8988T (cell line): ENCODE measurements around the gene PYGM.

ENCODE experiments used
- DNase-seq: peaks from one replicate; pipeline ENCODE4 v3.0.0; 2011

PYGM gene

DNA sequence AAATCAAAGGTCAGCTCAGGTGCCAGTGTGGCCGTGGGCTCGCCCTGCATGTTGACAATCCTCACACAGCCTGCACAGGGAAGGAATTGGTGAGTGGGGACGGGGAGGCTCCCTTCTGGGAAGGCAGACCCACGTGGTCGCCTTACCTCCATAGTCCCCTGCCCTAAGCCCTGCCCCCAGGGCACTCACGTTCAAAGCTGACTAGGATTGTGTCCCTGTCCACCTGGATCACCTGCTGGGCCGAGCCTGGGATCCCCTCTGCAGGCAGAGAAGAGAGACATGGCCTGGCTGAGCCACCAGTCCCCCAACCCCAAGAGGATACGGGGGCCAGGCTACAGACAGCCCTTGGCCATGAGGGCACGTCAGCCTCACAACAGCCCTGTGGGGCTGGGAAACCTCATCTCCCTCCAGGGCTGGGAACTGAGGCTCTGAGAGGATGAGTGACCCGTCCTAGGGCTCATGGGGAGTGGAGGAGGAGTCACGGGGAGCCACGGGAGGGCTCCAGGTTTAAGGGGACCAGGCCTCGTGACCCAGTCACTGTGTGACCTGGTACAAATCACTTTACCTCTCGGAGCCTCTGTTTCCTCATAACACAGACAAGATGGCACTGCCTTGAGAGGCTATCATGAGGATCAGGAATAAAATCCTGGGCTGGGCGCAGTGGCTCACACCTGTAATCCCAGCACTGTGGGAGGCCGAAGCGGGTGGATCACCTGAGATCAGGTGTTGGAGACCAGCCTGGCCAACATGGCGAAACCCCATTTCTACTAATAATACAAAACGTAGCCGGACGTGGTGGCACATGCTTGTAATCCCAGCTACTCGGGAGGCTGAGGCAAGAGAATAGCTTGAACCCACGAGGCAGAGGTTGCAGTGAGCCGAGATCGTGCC, 30.7 kb upstream of the PYGM start:
- DNase-seq = no peak

DNA sequence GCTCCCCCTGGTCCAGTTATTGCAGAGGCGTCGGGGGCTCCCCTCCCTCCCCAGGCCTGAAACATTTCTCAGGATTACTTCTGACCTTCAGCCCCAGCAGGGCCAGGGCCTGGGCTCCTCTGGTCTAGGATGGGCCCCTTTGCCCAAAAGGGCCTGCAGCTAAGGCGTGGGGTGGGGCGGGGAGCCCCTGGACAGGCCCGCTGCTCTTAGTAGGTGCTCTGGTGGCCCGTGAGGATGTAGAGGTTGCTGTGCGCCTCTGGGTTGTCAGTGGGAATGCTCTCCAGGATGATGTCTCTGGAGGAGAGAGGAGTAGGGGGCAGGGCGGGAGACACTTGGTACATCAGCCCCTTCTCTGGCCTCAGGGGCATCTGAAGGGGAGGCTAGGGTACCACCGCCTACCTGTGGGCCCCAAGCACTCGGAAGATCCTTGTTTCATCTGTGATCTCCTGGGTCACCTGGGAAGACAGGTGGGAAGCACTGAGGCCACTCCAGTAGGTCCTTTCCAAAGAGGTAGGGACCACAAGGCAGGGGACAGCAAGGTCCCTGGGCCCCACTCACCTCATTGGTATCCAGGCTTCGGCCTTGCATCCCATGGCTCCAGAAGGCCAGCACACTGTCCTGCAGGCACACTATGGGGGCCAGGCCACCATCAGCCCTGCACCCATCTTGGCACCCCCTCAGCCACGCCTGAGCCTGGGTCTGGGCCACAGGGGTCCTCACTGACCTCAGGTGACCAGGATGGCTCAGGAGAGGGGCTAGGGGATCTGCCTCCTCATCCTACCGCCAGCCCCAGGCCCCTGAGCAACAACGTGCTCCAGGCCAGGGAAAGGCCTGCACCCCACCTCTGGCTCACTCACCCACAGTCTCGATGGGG, 29.8 kb upstream of the PYGM start:
- no peak for DNase-seq

DNA sequence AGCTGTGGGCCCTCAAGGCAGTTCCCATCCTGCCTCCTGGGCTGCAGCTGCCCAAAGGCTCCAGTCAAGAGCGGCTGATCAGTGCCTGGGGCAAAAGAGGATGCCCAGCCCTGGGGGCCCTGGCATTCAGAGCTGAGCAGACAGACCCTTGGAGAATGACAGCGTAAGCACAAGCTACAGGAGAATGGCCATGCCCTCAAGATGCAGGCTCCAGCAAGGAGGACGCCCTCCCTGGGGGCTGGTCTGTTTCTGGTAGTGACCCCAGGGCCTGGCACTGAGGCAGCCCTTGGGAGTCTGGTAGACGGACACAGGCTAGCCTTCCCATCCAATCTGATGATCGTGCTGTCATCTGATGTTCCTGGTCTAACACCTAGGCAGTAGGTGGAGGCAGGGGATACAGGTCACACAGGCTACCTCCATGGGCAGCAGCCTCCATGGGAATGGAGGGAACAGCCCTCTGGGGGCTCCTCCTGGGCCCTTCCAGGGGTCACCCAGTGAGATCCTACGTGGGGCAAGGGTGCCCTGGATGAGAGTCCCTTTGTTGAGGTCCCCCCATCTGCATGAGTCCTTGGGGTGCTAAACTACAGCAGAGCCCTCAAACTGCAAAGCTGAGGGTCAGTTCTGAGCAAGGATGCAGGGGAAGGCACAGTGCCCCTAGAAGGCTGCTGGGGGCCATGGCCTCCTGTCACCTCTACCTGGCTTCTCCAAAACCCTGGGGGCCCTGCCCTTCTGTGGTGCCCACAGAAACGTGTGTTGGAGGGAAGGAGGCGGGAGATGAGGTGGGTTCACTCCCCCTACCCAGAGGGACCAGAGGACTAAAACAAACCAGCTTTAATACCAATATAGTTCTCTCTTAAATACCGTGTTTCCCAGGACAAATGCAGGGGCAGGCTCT, 28.8 kb upstream of the PYGM start:
- DNase-seq = no peak

DNA sequence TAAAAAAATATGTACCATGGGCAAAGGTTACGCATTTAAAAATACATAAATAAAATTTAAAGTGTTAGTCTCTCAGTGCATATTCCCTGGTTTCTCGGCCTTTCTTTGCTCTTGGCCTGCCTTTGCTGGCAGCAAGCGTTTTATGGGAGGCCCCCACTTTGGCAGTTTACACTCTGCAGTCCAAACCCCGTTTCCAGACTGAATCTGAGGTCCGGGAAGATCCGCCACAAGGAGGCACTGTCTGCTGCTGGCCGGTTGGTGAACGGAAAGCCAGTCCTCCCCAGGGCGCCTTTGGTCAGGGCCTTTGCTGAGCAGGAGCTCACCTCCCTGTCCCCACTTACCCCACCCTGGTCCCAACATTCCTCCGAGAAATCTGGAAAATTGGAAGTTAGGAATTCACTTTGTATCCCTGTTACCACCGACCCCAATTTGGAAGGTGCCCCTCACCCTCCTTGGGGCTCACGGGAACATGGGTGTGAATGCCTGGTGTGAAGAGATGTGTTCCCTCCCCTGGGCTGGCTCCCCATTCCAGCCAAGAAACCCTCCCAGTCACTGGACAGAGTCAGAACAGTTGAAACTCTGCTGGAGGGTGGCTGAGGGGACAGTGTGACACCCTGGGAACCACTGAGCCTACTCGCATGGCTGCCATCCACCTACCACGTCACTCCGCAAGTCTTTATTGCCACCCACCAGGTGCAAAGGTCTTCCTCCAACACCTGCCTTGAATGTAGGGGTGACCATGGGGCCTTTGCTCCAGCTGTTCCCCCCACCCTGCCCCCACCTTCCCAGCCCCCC, 27.9 kb upstream of the PYGM start:
- peak; percentile 97 for DNase-seq

DNA sequence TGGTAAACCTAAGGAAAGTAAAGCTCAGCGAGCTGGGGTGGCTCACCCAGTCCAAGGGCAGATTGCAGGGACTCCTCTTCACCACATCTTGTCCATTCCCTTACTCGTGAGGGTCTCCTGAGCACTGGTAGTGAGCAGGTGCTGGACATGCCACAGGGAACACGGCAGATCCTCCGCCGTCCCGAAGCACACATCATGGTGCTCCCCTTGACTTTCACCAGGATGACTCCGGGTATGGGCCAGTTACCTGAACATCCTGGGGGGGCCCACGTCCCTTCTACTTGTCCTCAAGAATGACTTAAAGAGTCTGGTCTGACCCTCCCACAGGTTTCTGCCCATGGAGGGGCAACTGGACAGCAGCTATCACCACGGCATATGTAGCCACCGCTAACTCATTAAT, 26.5 kb upstream of the PYGM start:
- DNase-seq = no peak

DNA sequence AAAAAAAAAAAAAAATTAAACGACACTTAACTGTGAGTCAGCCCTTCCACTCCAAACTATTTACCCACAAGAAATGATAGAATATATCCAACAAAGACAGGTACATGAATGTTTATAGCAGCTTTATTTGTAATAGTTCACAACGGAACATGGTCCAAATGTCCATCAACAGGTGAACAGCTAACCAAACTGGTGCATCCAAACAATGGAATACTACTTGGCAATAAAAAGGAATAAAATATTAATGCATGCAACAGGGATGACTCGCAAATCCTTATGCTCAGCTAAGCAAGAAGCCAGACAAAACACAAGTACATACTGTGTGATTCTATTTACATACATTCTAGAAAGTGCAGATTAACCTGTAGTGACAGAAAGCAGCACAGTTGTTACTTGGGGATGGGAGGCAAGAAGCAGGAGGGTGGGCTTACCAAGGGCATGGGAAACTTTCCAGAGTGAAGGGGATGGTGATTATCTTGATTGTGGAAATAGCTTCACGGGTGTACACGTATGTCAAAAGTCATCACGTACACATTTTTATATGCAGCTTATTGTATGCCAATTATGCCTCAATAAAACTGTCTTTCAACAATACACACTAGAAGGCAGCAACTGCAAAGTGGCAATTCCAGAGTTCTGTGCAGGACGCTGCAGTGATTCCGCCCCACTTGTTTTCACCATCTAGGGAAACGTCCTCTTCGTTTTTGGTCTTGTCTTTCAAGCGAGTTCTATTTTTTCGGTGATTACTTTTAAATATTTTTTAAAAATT, 25.2 kb upstream of the PYGM start:
- DNase-seq = no peak

DNA sequence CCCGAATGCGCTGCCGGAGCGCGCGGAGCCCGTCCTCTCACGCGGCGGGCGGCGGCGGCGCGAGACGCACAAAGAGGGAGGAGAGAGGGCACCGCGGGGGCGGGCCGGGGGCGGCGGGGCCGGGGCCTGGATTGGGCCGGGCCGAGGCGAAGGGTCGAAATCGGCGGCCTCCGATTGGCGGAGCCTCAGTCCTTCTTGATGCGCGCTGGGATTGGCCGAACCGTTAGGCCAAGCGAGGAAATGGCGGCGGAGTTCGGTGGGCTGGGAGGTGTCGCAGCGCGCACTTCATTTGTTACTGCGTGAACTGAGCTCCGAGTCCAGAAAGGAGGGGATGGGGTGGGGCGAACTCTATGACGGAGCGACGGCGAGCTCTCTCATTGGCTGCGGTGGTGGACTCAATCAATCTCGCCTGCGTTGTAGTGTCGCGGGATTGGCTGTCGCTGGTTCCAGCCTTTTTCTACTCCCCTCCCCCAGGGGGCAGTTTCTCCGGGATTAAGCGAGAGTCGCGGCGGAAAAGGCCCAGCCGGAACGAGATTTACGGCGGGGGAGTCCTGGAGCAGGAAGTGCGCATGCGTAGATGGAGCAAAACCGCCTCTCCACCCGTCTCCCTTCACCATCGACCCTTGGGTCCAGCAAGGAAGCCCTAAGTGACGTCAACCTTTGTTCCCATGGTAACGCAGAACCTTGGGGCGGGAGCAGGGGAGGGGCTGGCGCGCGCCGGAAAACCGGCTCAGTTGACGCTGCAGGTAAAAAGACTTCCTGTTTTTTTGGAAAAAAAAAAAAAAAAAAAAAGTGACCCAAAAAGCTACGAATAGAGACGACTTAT, 18.9 kb upstream of the PYGM start, which contains the start of gene SF1:
Gene SF1, minus strand, starts transcription at position 70 of the 826 bp plus-strand sequence. CDS start 150 bp downstream, outside the sequence.
- DNase-seq = peak; percentile 96

DNA sequence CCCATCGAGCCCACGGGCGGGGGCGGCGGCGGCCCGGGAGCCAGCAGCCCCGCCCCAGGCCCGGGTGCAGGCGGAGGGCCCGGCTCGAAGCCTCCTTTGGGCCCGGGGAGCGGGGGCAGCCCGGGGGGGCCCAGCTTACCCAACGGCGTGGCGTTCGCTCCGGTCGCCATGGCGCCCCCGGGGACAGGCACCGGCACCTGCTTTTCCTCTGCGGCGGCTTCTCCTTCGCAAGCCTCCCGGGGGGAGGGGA, 18.4 kb upstream of the PYGM start:
- no peak for DNase-seq

DNA sequence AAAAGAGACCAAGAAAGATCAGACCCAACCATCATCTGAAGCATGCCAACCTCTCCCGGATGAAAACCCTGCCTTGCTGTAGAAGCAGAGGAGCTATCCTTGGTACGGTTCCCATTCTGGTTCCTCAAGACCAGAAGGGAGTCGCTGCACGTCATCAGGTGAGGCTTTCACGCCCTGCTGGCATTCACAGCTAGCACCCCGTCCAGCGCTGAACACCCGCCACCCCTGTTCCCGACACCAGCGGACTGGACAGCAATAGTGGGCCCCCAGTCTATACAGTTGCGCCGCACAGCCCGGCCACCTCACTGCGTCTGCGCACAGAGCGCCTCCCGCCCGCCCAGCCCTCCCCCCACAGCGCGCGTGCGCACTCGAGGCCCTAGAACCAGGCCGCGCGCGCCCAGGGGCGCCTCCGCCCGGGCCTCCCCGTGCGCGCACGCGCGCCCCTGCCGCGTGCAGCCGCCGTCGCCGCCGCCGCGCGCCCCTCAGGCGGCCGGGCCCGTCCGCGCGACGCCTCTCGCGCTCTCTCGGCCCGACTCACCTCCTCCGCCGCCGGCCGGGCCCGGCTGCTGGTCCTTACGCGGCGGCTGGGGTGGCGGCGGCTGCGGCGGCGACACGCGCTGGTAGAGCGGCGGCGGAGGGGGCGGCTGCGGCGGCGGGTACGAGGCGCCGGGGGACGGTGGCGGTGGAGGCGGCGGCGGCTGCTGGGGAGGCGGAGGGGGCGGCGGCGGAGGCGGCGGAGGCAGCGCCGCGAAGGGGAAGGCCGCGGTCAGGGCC, 17.9 kb upstream of the PYGM start:
- DNase-seq = peak; percentile 94

DNA sequence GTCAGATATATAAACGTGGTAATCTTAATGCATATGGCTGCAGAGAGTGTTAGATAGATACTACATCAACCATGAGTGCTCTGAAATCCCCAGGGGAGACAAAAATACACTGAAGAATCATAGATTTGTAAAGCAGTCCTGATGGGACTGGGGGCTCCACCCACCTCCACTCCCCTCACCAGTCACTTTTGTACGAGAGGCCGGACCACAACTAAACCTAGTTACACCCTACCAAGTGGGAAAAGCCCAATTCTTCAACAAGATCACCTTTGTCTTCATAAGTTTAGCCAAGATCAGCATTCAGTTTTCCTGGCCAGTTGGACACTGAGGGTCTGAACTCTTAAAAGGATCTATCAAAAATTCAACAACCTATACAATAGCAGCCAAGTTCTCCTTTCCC, 17.1 kb upstream of the PYGM start:
- DNase-seq = no peak

DNA sequence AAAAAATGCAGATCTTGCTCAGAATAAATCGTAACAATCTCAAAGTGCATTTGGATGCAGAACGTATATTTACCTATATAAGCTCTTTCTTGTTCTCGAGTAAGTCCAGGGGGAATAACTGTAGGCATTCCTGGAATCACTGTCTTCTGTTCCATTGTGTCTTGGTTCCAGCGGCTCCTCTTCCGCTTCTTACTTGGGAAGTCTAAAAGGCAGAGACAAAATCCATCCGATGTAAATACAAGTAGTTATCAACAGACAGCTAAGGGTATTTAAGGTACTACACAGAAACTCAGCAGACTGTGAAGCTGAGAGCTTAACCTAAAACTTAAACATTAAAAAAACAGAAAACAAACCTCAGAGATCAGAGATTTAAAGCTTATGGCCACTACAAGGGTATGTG, 16.7 kb upstream of the PYGM start:
- DNase-seq = no peak

DNA sequence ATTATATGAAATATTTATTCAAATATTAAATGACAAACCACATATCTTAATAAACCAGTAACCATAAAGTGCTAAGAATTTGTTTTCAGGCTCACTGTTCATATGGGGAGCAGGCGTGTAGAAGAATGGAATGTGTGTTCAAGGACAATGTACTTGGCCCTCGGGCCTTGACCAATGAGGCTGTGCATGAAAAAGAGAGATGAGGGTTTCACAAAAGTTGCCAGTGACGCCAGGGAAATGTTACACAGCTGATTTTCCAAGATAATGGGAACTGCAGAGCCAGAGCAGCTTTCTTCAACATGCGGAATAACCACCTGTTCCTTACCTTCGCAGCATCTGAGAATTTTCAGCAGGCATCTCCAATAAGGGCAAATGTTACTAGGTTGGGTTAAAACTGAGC, 14.4 kb upstream of the PYGM start:
- no peak for DNase-seq

DNA sequence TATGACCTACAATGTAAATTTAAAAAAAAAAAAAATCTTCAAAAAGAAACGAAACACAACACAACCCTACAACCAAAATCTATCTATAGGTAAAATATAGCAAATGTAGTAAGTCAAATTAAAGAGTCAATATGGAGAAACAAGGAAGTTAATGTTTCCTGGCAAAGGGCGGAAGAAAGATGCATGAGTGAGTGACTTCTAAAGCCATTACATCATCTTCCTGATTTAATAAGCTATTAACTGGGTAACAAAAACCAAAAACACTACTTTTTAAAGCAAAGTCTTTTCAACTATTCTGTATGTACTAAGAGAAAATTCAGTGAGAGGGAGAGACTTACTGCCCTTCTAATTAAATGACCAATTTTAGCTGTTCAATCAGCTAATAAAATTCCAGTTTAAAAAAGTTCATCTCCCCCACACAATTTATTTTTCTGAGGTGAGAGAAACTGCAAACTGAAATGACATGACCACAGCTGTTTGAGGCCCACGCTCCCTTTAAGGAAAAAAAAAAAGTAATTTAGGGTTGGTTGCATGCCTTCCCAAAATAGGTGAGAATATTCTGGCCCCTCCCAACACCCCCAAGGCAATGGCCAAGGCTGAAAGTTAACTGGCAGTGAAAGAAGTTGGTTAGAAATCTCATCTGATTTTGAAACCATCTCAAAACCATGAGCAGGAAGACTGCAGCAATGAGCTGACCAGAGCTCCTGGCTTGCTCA, 12.7 kb upstream of the PYGM start:
- no peak for DNase-seq

DNA sequence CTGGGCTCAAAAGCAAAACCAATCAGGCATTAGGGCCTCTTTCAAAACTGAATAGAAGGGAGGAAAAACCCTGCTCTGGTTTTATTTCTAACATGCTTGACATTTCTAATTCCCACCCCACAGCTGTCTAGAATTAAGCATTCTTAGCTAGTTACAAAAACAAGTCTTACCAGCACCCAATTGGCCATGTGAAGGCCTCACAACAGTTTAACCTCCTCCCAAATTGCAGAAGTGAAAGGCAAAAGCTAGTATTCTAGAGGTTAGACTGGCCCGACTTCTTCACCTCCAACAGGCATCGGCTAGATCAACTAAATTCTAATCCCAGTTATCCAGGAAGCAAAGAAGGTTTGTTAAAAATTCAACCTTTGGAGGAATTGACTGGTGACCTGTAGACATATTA, 12.1 kb upstream of the PYGM start:
- DNase-seq = no peak

DNA sequence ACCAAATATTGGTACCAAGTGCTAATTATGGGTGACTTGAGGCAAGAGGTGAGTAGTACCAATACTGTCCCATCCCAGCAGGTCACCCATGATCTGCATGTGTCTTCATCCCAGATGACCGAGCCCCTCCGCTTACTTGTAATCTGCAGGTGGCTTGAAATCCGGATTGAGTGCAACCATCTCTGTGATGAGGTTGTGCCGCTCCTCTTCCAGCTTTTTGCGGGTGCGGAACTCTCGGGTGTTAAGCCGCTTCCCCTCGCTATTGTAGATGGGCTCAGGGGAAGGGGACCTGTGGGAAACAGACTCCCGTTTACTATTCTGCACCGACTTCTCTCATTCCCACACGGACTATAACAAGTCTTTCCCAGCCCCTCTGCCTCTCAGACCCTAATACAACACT, 10.3 kb upstream of the PYGM start:
- no peak for DNase-seq

DNA sequence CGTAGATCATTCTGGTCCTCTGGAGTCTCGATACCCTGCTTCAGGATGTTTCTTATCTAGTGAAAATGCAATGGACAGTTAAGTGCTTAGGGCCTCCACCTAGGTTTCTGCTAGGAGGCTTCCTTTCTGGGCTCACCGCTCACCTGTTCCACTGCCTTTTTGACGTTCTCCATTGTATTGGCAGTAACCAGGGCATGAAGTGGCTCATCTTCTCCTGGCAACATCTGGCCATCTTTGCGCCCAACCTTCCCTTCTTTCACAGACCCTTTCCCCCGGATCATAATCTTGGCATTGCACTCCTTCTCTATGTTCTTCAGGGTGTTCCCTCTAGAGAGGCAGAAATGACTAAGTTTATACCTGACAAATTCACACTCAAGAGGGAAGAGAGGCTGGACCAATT, 9.5 kb upstream of the PYGM start:
- no peak for DNase-seq

DNA sequence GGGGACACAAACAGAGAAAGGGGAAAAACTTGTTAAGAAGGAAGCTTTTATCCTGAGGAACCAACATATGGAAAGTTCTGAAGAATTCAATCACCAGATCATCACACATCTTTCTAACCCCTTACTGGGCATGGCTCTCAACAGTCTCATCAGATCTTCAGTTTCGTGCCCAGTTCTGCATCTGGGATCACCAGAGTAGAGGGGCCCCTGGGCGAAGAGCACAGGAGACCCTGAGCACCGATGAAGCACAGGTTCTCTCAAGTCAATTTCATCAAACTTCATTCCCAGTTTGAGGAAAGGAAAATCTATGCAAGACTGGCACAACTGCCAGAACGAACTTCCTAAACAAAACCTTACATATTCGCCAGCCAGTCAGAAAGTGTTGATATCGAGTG, 8.5 kb upstream of the PYGM start:
- no peak for DNase-seq

DNA sequence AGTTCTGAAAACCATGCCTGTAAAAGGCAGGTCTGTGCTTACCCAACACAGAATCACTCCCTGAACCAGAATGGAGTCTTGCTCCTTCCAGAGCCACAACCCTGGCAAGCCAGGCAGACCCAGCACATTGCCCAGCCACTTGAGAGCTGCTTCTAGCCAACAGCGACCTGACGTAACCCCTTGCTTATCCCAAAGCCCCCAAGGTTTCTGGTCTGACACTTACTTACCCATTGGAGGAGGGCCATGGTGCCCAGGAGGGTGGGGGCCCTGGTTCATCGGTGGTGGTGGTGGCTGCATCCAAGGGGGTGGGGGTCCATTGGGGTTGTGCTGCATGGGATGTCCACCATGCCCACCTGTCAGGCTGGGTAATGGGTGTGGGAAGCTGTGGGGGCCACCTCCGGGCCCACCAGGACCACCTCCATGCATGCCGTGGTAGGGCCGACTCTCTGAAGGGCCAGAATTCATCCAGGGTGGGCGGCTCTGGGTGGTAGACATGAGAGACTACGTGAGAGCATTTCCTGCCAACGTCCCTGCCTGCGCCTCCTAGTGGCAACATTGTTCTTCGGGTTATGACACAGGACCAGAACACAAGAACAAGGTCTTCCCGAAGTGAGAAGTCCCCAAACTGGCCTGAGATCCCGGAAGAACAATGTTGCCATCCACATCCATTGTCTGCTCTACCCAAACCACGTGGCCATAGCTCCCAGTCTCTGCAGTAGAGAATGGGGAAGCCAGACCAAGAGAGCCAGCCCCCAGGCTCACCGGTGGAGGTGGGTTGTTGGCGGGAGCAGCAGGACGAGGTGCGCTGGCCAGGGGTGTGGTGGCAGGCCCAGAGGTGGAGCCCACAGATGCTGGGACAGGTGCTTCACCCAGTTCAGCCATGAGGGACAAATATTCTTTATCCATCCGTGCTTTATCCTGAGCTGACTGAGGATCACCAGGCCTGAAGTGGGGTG, 7.8 kb upstream of the PYGM start:
- DNase-seq = peak; percentile 68
